GM18861 (cell line): ENCODE data around the gene ADRA2B.

Source experiments
- ATAC-seq: cut with Tn5 transposase; IDR thresholded peaks from one replicate; pipeline ENCODE4 v1.9.1; 2021; ENCODE audit not compliant: unreplicated experiment

Gene ADRA2B

GRCh38 chr2:96106991-96107707 is 9.2 kb downstream of the ADRA2B start:
- no peak for ATAC-seq

DNA sequence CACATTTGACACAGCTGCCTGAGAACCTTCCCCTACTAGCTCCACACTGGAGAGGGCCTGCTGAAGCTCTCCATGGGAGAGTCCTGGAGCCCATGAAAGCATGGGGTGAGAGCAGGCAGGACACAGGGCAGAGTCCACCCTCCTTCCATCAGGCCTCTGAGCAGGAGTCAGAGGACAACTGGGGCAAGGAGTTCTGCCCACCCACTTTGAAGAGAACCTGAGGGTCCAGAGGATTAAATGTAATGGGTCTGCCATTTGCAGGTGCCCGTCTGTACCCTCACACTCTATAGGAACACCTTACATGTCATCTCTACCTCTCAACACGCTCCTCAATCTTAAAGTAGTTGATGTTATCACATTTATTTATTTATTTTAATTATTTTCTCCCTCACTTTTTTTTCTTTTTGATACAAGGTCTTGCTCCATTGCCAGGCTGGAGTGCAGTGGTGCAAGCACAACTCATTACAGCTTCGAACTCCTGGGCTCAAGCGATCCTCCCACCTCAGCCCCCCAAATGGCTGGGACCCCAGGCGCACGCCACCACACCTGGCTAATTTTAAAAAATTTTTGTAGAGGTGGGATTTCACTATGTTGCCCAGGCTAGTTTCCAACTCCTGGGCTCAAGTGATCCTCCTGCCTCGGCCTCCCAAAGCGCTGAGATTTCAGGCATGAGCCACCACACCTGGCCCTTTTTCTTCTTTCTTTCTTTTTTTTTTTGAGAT is 10.2 kb downstream of the ADRA2B start:
- ATAC-seq = no peak

GRCh38 chr2:96105152-96105915 is 11.0 kb downstream of the ADRA2B start:
- ATAC-seq = no peak

DNA sequence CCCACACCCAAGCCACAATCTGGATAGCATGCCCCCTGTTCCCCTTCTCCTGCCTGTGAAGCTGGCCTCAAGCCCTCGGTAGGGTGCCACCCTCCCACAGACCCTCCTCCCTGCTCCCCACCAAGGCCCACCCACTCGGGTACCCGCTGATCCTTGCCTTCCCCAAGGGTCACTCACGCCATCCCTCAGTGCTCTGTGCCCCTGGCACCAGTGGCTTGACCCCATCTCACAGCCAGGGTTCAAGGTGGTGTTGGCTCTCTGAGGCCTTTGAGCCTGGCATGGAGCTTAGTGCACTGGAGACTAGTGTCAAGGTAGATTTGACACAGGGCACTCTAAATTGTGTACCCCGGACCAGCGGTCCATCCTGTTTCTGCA is 11.9 kb downstream of the ADRA2B start:
- no peak for ATAC-seq

DNA sequence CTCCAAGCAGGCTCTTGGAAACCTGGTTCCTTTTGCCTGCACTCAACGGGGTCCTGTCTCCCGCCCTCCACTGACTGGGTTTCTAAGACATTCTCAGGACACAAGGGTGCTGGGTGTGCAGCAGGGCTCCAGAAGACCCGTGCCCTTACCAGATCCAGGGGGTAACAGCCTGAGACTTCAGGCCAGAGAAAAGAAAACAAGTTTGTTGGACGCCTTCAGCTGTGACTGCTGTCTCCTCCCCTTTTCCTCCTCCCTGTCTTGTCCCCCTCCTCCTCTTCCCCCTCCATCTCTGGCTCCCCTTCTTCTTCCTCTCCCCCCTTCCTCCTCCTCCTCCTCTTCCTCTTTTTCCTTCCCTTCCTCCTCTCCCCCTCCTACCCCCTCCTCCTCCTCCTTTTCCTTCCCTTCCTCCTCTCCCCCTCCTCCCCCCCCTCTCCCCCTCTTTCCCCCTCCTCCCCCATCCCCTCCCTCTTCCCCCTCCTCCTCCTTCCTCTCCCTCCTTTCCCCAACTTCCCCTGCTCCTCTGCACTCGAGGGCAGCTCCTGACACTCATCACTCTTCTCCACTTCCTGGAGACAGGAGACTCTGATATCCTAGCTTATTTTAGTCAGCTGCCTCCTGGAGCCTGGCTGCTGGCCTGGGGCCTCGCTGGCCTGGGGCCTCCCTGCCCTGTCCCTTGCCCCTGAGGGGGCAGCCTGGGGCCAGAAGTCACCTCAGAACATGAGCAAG is 12.4 kb downstream of the ADRA2B start:
- ATAC-seq = no peak

- ATAC-seq = no peak
Measured at GRCh38 chr2:96103187-96103601, 13.2 kb downstream of the ADRA2B start.

DNA sequence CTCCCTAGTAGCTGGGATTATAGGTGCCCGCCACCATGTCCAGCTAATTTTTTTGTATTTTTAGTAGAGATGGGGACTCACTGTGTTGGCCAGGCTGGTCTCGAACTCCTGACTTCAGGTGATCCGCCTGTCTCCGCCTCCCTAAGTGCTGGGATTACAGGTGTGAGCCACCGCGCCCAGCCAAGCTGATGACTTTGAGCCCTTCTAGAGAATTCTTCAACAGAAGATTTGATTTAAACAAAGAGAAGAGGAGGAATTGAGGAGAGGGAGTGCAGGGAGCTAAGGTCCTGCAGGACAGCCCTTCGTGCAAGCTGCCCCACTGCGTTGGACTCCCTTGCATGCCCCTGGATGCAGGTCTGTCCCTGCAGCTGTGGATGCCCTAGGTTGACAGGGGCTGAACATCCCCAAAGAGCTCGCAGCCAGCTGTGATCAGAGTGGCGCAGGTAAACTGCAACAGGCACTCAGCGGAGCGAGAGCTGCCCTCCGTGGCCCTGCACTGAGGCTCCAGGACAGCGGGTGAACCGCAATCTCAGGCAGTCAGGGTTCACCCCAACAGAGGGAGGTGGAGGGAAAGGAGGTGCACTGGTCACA is 13.7 kb downstream of the ADRA2B start:
- ATAC-seq = no peak

DNA sequence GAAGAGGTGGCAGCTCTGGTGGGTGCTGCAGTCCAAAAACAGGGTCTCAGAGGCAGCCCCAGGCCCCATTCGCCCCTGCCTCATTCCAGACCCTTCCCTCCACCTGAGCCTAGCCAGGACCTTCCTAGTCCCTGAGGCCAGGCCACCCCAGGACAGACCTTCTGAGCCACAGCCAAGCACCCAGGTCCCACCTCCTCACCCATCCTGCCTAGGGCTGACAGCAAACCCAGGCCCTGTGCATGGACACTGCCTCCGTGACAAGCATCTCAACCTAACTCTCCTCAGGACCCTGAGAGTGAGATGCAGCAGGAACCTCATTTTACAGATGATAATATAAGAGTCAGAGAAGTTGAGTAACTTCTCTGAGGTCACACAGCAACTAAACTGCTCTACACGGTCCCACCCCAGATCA is 15.5 kb downstream of the ADRA2B start:
- no peak for ATAC-seq

DNA sequence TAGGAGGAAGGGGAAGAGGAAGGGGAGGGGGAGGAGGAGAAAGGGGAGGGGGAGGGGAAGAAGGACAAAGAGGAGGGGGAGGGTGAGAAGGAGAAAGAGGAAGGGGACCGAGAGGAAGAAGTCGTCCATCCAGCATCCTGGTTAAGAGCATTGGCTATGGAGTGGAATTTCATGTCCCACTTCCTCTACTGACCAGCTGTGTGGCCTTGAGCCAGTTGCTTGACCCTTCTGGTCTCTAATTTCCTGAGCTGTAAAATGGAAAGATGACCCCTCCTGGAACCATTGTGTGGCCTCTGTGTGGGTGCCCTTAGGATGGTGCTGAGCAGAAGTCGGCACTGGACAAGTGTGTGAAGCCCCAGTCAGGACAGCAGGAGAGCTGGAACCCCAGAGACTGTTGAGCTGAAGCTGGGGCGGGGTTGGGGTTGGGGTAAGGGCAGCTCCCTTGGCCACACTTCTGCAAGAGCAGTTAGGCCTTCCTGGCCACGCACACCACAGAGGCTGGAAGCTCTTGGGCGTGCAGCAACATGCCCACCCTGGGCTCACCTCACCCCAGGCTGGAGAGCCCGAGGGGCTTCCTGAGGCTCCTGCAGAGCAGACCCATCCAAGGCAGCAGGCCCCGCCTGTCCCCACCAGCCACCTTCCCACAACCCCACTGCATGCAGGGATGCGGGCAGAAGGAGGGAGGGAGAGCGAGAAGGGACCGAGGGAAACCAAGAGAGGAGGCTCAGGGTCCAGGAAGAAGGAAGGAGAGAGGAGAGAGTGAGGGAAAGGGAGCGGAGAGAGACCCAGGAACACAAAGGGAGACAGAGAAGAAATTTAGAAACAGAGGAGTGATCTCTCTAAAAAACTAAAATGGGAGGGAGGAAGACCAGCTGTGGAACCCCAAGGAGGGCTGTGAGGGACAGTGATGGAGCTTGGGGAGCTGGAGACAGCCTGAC is 16.2 kb downstream of the ADRA2B start:
- no peak for ATAC-seq

DNA sequence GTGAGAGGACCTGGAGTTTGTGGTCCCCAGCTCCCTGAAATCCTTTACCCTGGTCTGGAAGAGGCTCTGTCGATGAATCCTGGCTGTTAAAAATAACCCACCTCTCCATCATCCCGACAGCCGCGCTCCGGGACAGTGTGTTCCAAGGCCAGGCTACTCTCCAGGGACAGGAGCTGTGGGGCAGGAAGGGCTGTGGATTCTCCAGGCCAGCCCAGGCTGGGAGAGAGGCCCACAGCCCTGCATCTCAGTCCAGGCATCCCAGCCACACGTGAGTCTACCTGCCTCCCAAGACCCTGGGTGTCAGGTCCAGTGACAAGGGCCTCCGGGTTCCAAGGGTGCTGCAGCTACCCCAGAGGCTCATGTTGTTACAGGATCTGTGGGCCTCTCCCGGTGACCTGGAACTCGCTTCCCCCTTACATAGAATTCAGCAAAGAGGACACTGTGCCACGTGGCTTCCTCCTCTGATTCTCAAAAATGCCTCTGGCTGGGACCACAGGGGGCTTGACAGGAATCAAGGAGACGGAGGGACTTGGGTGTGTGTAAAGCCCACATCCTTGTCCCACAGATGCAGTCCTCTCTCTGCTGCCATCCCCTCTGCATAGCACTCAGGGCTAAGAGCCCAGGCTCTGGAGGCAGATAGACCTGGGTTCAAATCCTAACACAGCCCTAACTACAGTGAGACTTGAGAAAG is 17.3 kb downstream of the ADRA2B start:
- no peak for ATAC-seq

- no peak for ATAC-seq
Measured at GRCh38 chr2:96097951-96098823, 18.2 kb downstream of the ADRA2B start.

DNA sequence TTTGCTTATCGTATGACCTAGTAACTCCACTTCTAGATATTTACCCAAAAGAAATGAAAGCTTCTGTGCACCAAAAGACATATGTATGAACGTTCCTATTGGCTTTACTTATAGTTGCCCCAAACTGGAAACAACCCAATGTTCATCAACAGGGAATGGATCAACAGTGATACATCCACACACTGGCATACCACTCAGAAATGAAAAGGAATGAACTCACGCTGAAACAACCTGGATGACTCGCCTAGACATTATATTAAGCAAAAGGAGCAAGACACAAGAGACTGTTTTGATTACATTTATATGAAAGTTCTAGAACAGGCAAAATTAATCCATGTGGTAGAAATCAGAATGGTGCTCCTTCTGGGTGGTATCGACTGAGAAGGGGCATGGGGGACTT is 18.9 kb downstream of the ADRA2B start:
- no peak for ATAC-seq

GRCh38 chr2:96095116-96095636 is 21.2 kb downstream of the ADRA2B start:
- ATAC-seq = no peak

- no peak for ATAC-seq
Measured at GRCh38 chr2:96093528-96093927, 22.8 kb downstream of the ADRA2B start.

DNA sequence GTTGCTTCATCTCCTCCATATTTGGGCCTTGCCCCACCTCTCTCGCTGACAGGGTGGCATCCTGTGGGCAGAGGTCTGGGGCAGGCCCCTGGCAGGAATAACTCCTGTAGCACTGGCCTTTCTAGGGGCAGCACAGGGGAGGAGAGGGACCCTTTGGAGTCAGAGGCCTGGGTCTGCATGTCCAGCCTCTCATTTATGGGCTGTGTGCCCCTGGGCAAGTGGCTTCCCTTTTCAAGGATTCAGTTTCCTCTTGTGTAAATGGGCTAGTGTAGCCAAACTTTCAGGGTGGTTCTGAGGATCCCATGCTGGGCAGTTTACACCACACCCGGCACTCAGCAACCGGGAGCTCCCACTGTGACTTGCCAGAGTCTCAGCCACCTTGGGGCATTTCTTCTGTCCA is 23.4 kb downstream of the ADRA2B start:
- ATAC-seq = no peak

- ATAC-seq = no peak
Measured at GRCh38 chr2:96092573-96092877, 23.8 kb downstream of the ADRA2B start.

DNA sequence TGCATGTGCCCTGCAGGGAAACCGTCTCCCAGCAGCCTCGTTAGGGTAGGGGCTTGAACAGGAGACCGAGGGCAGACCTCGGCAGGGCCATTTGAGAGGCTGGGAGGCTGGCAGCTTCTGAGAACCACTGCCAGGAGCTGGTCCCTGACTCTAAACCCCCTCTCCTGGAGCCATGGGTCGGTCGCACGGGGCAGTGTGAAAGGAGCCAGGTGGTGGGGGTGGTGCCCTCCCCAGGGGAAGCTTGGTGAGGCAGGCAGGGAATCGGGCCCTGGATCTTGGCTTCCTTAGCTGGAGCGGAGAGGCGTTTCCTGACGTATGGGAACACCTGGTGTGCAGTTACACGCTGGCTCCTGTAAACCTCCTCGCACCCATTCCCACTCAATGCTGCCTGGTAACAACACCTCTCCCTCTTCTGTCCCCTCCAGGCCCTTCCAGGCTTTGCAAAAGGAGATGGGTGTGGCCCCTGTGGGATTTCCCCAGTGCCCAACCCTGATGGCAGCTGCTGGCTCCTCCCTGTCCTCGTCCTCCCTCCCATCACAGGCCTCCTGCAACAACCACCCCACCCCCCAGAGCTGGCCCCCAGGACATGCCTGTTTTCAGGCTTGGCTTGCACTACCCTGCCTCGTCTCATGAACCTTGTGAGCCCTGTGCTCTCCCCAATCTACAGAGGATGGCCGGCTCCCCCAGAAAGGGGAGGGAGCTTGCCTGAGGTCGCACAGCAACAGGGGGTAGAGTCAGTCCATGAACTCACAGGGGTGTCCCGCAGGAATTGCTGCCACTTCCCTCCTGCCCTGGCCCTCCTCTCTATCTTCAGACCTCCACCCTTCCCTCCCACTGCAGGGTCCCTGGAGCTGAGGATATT is 24.4 kb downstream of the ADRA2B start:
- no peak for ATAC-seq
